Fibroblast of the aortic adventitia (primary cell): ENCODE measurements around the gene TRIM60. TPM values are rescaled to one million over a fixed set of nuclear protein-coding genes. Genes with fewer than 3 reads are reported as not detected.

Experiments used
- DNase-seq: peaks from one replicate; pipeline ENCODE4 v3.0.0-alpha.2; 2010; ENCODE audit warnings: low read depth
- H3K4me3 ChIP-seq: 2 replicates; pipeline ENCODE4 v1.5.1; 2011; ENCODE audit warnings: low read depth, mild to moderate bottlenecking, control low read depth, low read length, moderate library complexity
- CTCF ChIP-seq: IDR thresholded peaks from 2 replicates; pipeline ENCODE4 v1.5.1; 2011; ENCODE audit warnings: mild to moderate bottlenecking, low read length, control low read depth, inconsistent platforms; ENCODE audit not compliant: insufficient read depth
- small RNA-seq: library from RNA; depleted of rRNA; stranded (forward); fragments of <200 nt; gene quantifications from one replicate; pipeline ENCODE3, GENCODE V24; 2012
- total RNA-seq: library from RNA; depleted of rRNA; stranded (reverse); fragments of >200 nt; gene quantifications from 2 replicates; pipeline ENCODE4 v1.2.3, GENCODE V29; 2012; ENCODE audit warnings: low replicate concordance

TRIM60 gene
- total RNA-seq, 1 donor = not detected

GRCh38 chr4:165085946-165086345 is 54.1 kb downstream of the TRIM60 start:
- H3K4me3 ChIP-seq = no peak overlapping the region
- no peak for TF ChIP-seq CTCF
- no peak for DNase-seq

GRCh38 chr4:165088366-165088765 is 56.6 kb downstream of the TRIM60 start:
- no peak overlapping the region for H3K4me3 ChIP-seq
- no peak for DNase-seq
- TF ChIP-seq CTCF = no peak

Small RNAs within 50 kb of the gene (small RNA-seq; reads per million reads assigned to genes)
- not detected for gene AC106872.12

Other genes with a start within 250 kb of the TRIM60 start
- gene APELA, start 154.8 kb upstream of the TRIM60 start, total RNA-seq = not detected in 2 replicates
- gene TRIM61, start 54.3 kb upstream of the TRIM60 start, total RNA-seq = 1.1 and 2.5 TPM in 2 replicates
- gene TRIM75, start 21.9 kb downstream of the TRIM60 start, total RNA-seq = not detected in 2 replicates
- 9.6 and 17.2 TPM in 2 replicates for gene TMEM192, start 80.9 kb downstream of the TRIM60 start, total RNA-seq
- gene KLHL2, start 175.6 kb downstream of the TRIM60 start, total RNA-seq = 14.8 and 43.6 TPM in 2 replicates